ENCODE data around the gene SELENOS.
A peak's percentile ranks its signal among the peaks of the same experiment; 100 is the strongest.

The SELENOS gene

DNA sequence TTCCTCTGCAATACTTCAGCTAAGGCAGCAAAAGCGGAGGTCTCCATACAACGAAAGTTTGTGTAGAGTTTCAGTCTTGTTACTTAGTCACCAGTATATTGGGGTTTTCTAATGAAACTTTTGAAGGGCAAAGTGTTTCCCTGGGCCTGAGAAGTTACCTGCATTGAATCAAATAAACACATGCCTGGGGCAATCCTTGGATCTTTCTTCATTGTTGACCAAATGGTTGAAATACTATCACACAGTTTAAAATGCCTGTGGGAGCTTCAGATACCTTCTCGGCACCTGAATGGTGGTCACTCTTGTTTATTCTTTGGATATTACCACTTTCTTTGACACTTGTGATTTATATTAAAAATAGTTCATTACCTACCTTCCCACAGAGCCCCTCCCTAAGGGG lies 24.4 kb downstream of the SELENOS start:
- no peak for DNase-seq (ENCODE audit: low spot score)
- TF ChIP-seq, protein P1, sequence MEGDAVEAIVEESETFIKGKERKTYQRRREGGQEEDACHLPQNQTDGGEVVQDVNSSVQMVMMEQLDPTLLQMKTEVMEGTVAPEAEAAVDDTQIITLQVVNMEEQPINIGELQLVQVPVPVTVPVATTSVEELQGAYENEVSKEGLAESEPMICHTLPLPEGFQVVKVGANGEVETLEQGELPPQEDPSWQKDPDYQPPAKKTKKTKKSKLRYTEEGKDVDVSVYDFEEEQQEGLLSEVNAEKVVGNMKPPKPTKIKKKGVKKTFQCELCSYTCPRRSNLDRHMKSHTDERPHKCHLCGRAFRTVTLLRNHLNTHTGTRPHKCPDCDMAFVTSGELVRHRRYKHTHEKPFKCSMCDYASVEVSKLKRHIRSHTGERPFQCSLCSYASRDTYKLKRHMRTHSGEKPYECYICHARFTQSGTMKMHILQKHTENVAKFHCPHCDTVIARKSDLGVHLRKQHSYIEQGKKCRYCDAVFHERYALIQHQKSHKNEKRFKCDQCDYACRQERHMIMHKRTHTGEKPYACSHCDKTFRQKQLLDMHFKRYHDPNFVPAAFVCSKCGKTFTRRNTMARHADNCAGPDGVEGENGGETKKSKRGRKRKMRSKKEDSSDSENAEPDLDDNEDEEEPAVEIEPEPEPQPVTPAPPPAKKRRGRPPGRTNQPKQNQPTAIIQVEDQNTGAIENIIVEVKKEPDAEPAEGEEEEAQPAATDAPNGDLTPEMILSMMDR (IDR thresholded peaks at IDR 0.05; ENCODE audit: extremely low read depth, missing control alignments): no peak

DNA sequence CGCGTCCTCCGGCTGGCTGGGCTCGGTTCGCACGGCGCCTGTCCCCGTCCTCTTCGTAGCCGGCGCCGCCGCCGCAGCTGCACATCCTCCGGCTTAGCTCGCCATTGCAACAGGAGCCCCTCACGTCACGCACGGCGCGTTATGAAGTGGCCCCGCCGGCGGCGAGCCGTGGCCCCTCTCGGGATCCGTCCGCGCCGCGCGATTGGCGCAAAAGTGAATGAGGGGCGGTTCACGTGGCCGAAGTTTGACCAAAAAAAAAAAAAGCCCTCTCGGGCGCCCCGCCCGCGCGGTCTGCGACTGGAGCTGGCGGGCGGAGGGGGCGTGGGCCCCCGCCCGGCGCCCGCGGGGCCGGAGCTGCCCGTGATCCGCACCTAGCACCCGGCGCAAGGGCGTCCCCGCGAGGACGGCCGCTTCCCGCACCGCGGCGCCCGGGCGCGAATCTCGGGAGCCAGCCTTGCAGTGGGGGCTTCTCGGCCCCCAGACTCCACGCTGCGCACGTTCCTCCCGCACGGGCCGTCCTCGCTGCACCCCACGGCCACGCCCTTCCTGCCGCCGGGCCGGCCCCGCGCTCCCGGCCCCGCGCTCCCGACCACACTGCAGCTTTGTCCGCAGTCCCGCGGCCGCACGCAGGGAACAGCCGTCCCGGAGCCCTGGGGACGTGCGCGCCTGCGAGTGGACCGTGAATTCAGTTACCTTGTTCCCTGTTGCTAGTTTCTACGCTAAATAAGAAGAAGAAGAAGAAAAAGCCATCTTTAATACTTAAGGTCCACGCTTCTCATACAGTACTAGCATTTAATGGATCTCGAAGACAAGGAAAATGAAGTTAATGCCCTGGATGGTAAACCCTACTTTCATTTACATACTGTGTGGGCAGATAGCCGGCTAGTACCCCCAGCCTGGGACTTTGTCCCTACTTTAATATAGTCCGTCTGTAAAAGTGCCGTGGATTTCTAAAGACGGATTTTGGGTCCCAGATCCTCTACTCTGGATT lies 25.2 kb downstream of the SELENOS start, which contains the start of gene CHSY1:
Gene CHSY1 (minus strand): TSS at position 219 of the 991 bp plus-strand sequence. CDS start 592 bp downstream, outside the sequence.
- peak; percentile 94 for DNase-seq (ENCODE audit: low spot score)
- TF ChIP-seq, protein P1 (IDR thresholded peaks at IDR 0.05; ENCODE audit: extremely low read depth, missing control alignments): no peak

DNA sequence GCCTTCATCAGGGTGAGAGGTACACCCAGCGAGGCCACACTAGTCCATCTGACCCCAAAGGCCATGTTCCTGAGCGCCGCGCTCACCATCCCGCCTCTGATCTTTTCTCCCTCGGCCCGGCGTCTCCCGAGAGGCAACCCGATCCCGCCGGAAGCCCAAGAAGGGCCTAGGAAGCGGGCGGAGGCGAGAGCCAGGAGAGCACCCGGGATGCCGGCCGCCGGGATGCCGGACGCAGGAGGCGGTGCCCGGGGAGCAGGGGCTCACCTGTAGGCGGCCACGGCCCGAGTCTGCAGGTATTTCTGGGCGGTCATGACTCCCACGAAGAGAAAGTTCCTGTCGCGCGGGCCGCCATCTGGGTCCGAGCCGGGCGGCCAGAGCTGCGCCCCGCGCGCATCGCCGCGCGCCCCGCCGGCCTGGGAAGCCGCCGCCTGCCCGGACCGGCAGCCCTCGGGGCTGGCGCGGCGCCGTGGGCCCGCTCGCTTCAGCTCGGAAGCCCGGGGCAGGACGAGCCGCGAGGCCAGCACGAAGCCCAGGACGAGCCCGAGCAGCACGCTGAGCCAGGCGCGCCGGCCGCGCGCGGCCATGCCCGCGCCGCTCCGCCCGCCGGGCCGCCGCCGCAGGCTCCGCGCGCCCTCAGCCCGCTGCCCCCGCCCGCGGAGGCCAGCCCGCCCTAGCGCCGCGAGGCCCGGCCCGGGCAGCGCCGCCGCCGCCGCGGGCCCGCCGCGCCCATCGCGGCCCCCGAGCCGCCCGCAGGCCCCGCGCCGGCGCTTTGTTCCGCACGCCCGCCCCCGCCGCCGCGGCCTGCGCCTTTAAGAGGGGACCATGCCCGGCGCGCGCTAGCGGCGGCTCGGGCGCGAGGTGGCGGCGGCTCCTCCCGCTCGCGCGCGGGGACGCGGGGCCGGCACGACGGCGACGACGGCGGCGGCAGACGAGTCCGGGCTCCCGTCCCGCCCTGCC lies 26.1 kb downstream of the SELENOS start:
- no peak for DNase-seq (ENCODE audit: low spot score)
- TF ChIP-seq, protein P1 (IDR thresholded peaks at IDR 0.05; ENCODE audit: extremely low read depth, missing control alignments): no peak

DNA sequence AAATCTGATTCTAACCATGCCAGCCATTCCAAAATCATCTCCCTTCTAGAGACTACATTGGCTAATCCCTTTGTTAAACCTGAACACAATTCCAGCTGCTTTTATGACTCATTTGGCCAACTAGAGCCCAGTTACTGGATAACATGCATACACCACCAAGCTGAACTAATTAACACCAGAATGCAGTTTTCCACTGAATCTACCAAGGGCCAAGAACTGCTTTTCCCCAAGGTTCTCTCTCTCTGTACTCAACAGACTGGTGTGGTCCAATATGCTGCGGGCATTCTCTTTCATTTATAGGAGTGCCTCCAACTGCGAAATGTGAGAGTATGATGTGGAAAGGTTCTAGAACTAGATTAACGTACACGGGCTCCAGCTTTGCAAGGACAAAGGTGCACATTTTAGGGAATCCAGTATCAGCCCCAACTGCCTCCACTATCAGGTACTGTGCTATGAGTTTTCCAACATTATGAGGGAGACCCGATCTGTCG lies 26.9 kb downstream of the SELENOS start:
- TF ChIP-seq, protein P1 (IDR thresholded peaks at IDR 0.05; ENCODE audit: extremely low read depth, missing control alignments): no peak
- DNase-seq (ENCODE audit: low spot score): no peak

DNA sequence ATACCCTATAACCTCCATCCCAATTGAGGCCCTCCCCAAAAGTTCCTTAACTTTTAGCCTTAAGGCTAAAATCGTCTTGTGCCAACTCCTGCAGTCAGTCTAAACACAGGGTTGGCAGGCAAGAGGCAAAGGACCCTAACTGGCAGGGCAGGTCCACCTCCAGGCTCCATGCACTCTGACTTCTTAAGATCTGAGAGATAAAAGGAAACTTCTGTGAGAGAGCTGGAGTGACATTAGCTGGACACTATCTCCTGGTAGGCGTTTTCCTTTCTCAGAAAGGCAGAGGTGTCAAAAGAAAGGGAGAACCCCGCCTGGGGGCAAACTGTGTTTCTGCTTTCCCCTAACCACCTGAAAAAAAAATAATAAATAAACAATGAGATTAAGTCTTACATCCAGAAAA lies 29.0 kb downstream of the SELENOS start:
- TF ChIP-seq, protein P1 (IDR thresholded peaks at IDR 0.05; ENCODE audit: extremely low read depth, missing control alignments): no peak

DNA sequence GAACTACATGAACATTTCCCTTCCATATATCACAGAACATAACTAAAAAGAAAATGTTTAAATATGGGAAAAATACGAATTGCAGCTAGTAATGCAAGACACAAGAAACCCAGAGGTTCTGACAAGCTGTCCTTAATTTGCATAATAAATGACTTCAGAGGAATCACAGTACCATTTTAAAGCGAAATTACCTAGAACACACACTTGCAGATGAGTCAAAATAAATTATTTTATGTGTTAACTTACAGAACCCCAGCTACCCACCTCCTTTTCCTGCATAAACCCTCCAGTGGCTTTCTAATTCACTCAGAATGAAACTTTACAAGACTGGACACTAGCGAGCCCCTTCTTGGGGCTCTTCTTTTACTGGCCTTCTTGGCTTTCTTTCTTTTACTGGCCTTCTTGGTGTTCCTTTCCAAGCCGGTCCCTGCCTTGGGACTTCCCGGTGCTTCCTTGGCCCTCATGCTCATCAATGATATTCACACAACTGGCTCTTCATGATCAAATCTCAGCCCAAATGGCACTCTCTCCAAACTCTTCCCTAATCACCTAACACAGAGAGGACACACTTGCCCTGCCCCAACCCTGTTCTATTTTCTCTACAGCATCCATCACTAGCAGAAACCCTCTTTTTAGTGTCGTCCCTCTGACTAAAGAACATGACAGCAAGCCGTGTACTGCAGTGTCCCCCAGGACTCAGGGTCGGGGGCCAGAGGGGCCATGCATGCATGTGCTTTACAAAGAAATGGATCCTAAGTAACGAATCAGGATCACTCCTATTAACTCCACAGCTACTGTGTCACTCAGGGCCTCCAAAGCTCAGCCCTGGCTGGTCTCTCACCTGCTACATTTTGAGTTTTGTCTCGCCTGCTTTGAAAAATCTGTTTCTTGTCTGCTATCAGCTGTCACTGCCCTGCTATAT lies 30.2 kb downstream of the SELENOS start:
- TF ChIP-seq, protein P1 (IDR thresholded peaks at IDR 0.05; ENCODE audit: extremely low read depth, missing control alignments): no peak
- DNase-seq (ENCODE audit: low spot score): no peak

More for the DNA sequence above, 29.0 kb downstream of the SELENOS start:
- no peak for DNase-seq (ENCODE audit: low spot score)

All from GM20000 (cell line).